ENCODE data around the gene FAM228B.
"Not testable (repeated sequence)": the region's sequence is repeated elsewhere in the genome, so short reads cannot be mapped to it uniquely, and the experiment has no call there.

Gene FAM228B

GRCh38 chr2:24102677-24103076 lies 20.6 kb upstream of the FAM228B start:
- DNase-seq (ENCODE audit: low read depth), result no peak

GRCh38 chr2:24104110-24104650 lies 19.1 kb upstream of the FAM228B start:
- DNase-seq (ENCODE audit: low read depth), result no peak

- DNase-seq (ENCODE audit: low read depth), result no peak
These were observed 18.4 kb upstream of the FAM228B start for GRCh38 chr2:24104906-24105305.

- DNase-seq (ENCODE audit: low read depth), result no peak
These were observed 17.5 kb upstream of the FAM228B start for GRCh38 chr2:24105816-24106215.

GRCh38 chr2:24106786-24107185 lies 16.5 kb upstream of the FAM228B start:
- DNase-seq (ENCODE audit: low read depth), result no peak

GRCh38 chr2:24107336-24107735 lies 15.9 kb upstream of the FAM228B start:
- DNase-seq (ENCODE audit: low read depth), result no peak

- DNase-seq (ENCODE audit: low read depth), result not testable (repeated sequence)
These were observed 13.8 kb upstream of the FAM228B start for GRCh38 chr2:24109431-24109830.

- no peak for DNase-seq (ENCODE audit: low read depth)
These were observed 12.5 kb upstream of the FAM228B start for GRCh38 chr2:24110660-24111303.

GRCh38 chr2:24111407-24111901 lies 11.8 kb upstream of the FAM228B start:
- no peak for DNase-seq (ENCODE audit: low read depth)

- no peak for DNase-seq (ENCODE audit: low read depth)
These were observed 8.2 kb upstream of the FAM228B start for GRCh38 chr2:24115057-24115456.

- no peak for DNase-seq (ENCODE audit: low read depth)
These were observed 5.4 kb upstream of the FAM228B start for GRCh38 chr2:24117902-24118301.

- no peak for DNase-seq (ENCODE audit: low read depth)
These were observed 2.2 kb upstream of the FAM228B start for GRCh38 chr2:24121066-24121465.

- DNase-seq (ENCODE audit: low read depth), result no peak
These were observed 1.8 kb upstream of the FAM228B start for GRCh38 chr2:24121469-24121868.

GRCh38 chr2:24122366-24123194 lies 689 bp upstream of the FAM228B start:
- no peak for DNase-seq (ENCODE audit: low read depth)

- DNase-seq (ENCODE audit: low read depth), result no peak
These were observed 782 bp downstream of the FAM228B start for GRCh38 chr2:24123922-24124580.

- DNase-seq (ENCODE audit: low read depth), result no peak
These were observed 2.7 kb downstream of the FAM228B start for GRCh38 chr2:24125956-24126355.

GRCh38 chr2:24132543-24132942 lies 9.3 kb downstream of the FAM228B start:
- DNase-seq (ENCODE audit: low read depth), result no peak

- DNase-seq (ENCODE audit: low read depth), result not testable (repeated sequence)
These were observed 17.0 kb downstream of the FAM228B start for GRCh38 chr2:24140305-24140704.

- no peak for DNase-seq (ENCODE audit: low read depth)
These were observed 24.1 kb downstream of the FAM228B start for GRCh38 chr2:24147364-24147763.

GRCh38 chr2:24152413-24153197 lies 29.3 kb downstream of the FAM228B start:
- no peak for DNase-seq (ENCODE audit: low read depth)

- no peak for DNase-seq (ENCODE audit: low read depth)
These were observed 30.2 kb downstream of the FAM228B start for GRCh38 chr2:24153478-24153877.

- no peak for DNase-seq (ENCODE audit: low read depth)
These were observed 34.9 kb downstream of the FAM228B start for GRCh38 chr2:24158131-24158530.

Data from stimulated activated CD8-positive, alpha-beta memory T cell treated with anti-CD3 and anti-CD28 coated beads, Interleukin-4, amount 100 ng/mL, for 24 hours (primary cell).